Brain microvascular endothelial cell (primary cell): ENCODE measurements around the gene FNDC3B.
A peak's percentile ranks its signal among the peaks of the same experiment; 100 is the strongest.

Experiments
- DNase-seq: peaks from one replicate; pipeline ENCODE4 v3.0.0-alpha.2; 2020
- H3K27ac ChIP-seq: fragments of 250-450 bp; sonication (Bioruptor Pico); 2 replicates; pipeline ENCODE4 v1.5.1; 2020; ENCODE audit warnings: mild to moderate bottlenecking, moderate library complexity
- H3K27me3 ChIP-seq: fragments of 250-450 bp; sonication (Bioruptor Pico); replicated peaks from 2 replicates; pipeline ENCODE4 v1.5.1; 2020; ENCODE audit warnings: mild to moderate bottlenecking
- H3K36me3 ChIP-seq: fragments of 250-450 bp; sonication (Bioruptor Pico); replicated peaks from 2 replicates; pipeline ENCODE4 v1.5.1; 2020; ENCODE audit warnings: mild to moderate bottlenecking
- H3K4me3 ChIP-seq: 2 replicates; pipeline ENCODE4 v1.5.1; 2011; ENCODE audit warnings: low read depth, mild to moderate bottlenecking, control low read depth, low read length, moderate library complexity
- CTCF ChIP-seq: IDR thresholded peaks from 2 replicates; pipeline ENCODE4 v1.5.1; 2011; ENCODE audit warnings: low read depth, mild to moderate bottlenecking, moderate library complexity, low read length, control low read depth, inconsistent platforms; ENCODE audit errors: missing control alignments
- in situ Hi-C: cut with HindIII; loops from 2 replicates; pipeline ENCODE4 v1.10.0; 2017; ENCODE audit warnings: low sequenced_read_pairs, low pct_ligation_motif_present

Gene FNDC3B

DNA sequence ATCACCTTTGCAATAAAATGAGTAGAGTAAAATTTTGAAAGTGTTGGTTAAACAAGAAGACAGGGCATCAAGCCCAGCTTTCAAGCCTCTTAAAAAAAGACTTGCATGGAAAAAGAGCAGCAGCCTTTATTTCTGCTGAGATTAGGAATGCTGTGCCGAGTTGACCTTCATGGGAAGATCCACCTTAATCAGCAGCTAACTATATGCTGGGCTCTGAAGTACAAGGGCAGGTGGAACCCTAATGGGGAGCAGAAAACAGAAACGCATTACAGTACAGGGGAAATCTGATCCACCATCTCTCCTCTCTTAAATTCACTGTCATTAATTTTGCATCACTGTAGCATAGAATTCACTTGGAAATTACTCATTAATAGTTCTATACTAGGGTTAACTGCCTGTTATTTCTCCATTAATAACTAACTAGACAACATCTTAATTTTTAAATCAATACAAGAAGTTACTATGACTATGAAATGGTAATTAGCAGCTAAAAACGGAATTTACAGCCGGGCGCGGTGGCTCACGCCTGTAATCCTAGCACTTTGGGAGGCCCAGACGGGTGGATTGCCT is 275.3 kb downstream of the FNDC3B start:
- H3K4me3 ChIP-seq: no peak overlapping the region
- no peak for DNase-seq
- H3K27ac ChIP-seq: no peak overlapping the region
- no peak for TF ChIP-seq CTCF
- in situ Hi-C loops: no loop called here
- peaks cover 78% of the 10 kb centered on the region for H3K36me3 ChIP-seq
- H3K27me3 ChIP-seq: no peaks in the 10 kb centered on the region

GRCh38 chr3:172315401-172316091 is 276.2 kb downstream of the FNDC3B start:
- Histone ChIP-seq H3K4me3 (no peak overlapping the region), H3K36me3 (peaks cover 78% of the 10 kb centered on the region), H3K27me3 (no peaks in the 10 kb centered on the region), H3K27ac (peak overlapping the region; percentile 12)
- in situ Hi-C loops: no loop called here
- no peak for TF ChIP-seq CTCF
- DNase-seq: peak; percentile 66

DNA sequence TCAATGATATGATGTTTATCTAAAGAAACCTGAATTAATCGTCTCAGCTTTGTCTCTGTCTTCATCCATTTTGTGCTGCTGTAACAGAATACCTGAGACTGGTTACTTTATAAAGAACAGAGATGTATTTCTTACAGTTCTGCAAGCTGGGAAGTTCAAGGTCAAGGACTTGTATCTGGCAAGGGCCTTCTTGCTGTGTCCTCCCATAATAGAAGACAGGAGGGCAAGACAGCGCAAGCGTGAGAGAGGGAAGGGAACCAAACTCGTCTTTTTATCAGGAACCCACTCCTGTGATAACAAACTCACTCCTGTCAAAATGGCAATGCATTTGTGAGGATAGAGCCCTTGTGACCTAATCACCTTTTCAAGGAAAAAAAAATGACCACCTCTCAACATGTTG is 277.4 kb downstream of the FNDC3B start:
- Histone ChIP-seq H3K36me3 (peaks cover 72% of the 10 kb centered on the region), H3K27me3 (no peaks in the 10 kb centered on the region), H3K4me3 (no peak overlapping the region), H3K27ac (peak overlapping the region; percentile 1)
- DNase-seq: no peak
- TF ChIP-seq CTCF: no peak
- in situ Hi-C loops: no loop called here

- no peak overlapping the region for H3K4me3 ChIP-seq
- H3K27me3 ChIP-seq: no peaks in the 10 kb centered on the region
- in situ Hi-C loops: no loop called here
- H3K27ac ChIP-seq: peak overlapping the region; percentile 89
- DNase-seq: no peak
- peaks cover 72% of the 10 kb centered on the region for H3K36me3 ChIP-seq
- TF ChIP-seq CTCF: no peak
Measured at GRCh38 chr3:172317481-172317880, 278.1 kb downstream of the FNDC3B start.

DNA sequence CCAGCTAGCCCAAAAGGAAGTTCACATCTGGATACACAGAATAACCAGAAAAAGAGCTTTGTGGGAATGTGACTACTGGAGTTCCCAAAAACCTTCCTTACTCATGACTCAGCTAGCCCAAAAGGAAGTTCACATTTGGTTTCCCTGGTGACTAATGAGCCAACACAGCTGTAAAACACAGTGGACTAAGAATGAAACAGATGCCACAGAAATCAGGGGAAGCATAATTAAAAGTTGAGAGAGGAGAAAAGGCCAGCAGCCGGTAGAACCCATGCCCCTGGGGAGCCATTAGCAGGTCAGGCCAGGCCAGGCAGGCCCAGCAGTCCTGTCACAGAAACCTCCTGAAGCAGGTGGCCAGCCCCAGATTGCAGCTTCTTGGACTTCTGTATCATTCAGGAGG is 278.6 kb downstream of the FNDC3B start:
- DNase-seq: peak; percentile 86
- H3K27ac ChIP-seq: peak overlapping the region; percentile 89
- peaks cover 70% of the 10 kb centered on the region for H3K36me3 ChIP-seq
- no peaks in the 10 kb centered on the region for H3K27me3 ChIP-seq
- TF ChIP-seq CTCF: no peak
- in situ Hi-C loops: no loop called here
- no peak overlapping the region for H3K4me3 ChIP-seq
